Upper lobe of left lung (tissue), 6 donors: ENCODE measurements around the gene MAMDC4. TPM values are rescaled to one million over a fixed set of nuclear protein-coding genes. Genes with fewer than 3 reads are reported as not detected.

ENCODE experiments used
- ATAC-seq, 2 donors: fragments of 200-7000 bp; cut with Tn5 transposase; one replicate each; pipeline ENCODE4 v1.9.1; 2022; ENCODE audit warnings: mild to moderate bottlenecking in 2 of 2, moderate library complexity in 2 of 2; ENCODE audit not compliant: low FRiP score in 2 of 2
- DNase-seq, 2 donors: peaks; one replicate each; pipeline ENCODE4 v3.0.0-alpha.2; 2019 to 2020
- H3K27ac ChIP-seq, 4 donors: fragments of 200-600 bp; sonication (generic); one replicate each; pipeline ENCODE4 v1.5.1; 2016 to 2019
- H3K27me3 ChIP-seq, 4 donors: fragments of 200-600 bp; sonication (generic); one replicate each; pipeline ENCODE4 v1.5.1; 2017 to 2019
- H3K36me3 ChIP-seq, 4 donors: fragments of 200-600 bp; sonication (generic); one replicate each; pipeline ENCODE4 v1.5.1; 2016 to 2019
- H3K4me1 ChIP-seq, 4 donors: fragments of 200-600 bp; sonication (generic); one replicate each; pipeline ENCODE4 v1.5.1; 2018 to 2019
- H3K4me3 ChIP-seq, 4 donors: fragments of 200-600 bp; sonication (generic); one replicate each; pipeline ENCODE4 v1.5.1; 2017 to 2019; ENCODE audit warnings: mild to moderate bottlenecking in 2 of 4, moderate library complexity in 1 of 4
- H3K9me3 ChIP-seq, 4 donors: fragments of 200-600 bp; sonication (generic); one replicate each; pipeline ENCODE4 v1.5.1; 2018 to 2019
- CTCF ChIP-seq, 6 experiments: fragments of 450-650 bp in 4 of 6; fragments of 200-600 bp in 2 of 6; sonication (generic) in 2 of 6; IDR thresholded peaks; one replicate each; pipeline ENCODE4 v1.5.1; 2016 to 2019; ENCODE audit warnings: antibody characterized with exemption in 6 of 6
- EP300 ChIP-seq, 4 donors: sonication (generic); formaldehyde crosslinking; IDR thresholded peaks; one replicate each; pipeline ENCODE4 v1.5.1; 2017; ENCODE audit warnings: antibody characterized with exemption in 4 of 4, control low read depth in 2 of 4
- POLR2A ChIP-seq, 4 donors: fragments of 450-650 bp; IDR thresholded peaks; one replicate each; pipeline ENCODE4 v1.5.1; 2016 to 2017; ENCODE audit warnings: antibody characterized with exemption in 4 of 4, mild to moderate bottlenecking in 2 of 4
- POLR2AphosphoS5 ChIP-seq, 2 donors: sonication (generic); formaldehyde crosslinking; IDR thresholded peaks; one replicate each; pipeline ENCODE4 v1.5.1; 2017; ENCODE audit warnings: antibody characterized with exemption in 2 of 2
- WGBS, 2 donors: methylation state at CpG; one replicate each; pipeline ENCODE4 v1.1.5; 2017 to 2018; 5-methylcytosine and 5-hydroxymethylcytosine counted together
- total RNA-seq, 6 donors: library from RNA; depleted of rRNA in 4 of 6; stranded (reverse); fragments of >200 nt in 4 of 6; gene quantifications; one replicate each; pipeline versions ENCODE4 v1.1.0 to v1.2.1, GENCODE V29; 2016 to 2021
- donor health status: DM: no; HTN: no; CAD: no; lungs with moderate emphysema.
- donor health status: DM: no; HTN: yes; CAD: no; lungs with severe emphysema.

Gene MAMDC4
- total RNA-seq, 6 donors from 2014 or later = 2.1 to 18.9 (median 11.0) TPM

DNA sequence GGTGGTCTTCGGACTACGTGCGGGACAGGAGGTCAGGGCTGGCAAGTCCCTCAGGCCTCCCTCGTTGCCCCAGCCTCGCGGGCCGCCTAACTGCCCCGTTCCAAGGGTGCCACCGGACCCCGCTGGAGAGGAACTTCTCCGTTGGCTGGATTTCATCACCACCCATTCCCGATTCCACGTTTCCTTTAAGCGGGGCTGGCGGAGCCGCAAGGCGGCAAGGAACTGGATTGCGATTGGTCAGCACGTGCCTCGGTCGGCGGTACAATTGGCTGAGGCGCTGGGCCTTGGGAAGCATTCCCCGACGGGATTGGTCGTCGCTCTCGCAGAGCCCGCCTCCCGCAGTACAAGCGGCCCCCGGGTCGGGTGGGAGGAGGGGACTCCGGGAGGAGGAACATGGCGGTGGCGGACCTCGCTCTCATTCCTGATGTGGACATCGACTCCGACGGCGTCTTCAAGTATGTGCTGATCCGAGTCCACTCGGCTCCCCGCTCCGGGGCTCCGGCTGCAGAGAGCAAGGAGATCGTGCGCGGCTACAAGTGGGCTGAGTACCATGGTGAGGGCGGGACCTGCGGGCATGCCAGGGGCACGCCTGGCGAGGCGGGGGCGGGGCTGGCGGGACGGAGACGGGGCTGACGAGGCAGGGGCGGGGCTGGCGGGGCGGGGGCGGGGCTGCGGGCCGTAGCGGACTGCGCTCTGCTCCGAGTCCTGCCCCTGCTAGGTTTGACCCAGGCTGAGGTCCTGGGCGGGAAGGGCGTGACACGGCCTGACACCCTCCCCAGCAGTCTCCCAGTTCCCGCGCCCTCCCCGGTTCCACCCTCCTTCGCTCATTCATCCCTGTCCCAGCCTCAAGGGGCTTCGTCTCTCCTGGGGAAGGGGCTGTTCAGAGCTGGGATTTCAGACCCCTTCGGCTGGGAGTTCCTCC, 2.8 kb upstream of the MAMDC4 start, which contains the start of gene PHPT1:
Gene PHPT1, plus strand, starts transcription at position 372 of the 922 bp plus-strand sequence. Its CDS starts 22 bp downstream, at position 394.
- Histone ChIP-seq H3K36me3 (peaks cover 0 to 14% (median 8%) of the 10 kb centered on the region in 4 donors), H3K27ac (peak within 1 kb of the TSS; percentile 78 to 89 (median 88)), H3K27me3 (peaks cover 0 to 32% (median 28%) of the 10 kb centered on the region in 4 donors), H3K4me1 (peaks cover 39 to 60% (median 43%) of the 10 kb centered on the region in 4 donors), H3K9me3 (no peaks in the 10 kb centered on the region), H3K4me3 (peak within 1 kb of the TSS; percentile 56 to 94 (median 76))
- TF ChIP-seq CTCF (IDR thresholded peaks at IDR 0.05) = peak in 2 of 6 experiments; percentile 6 to 9
- TF ChIP-seq EP300 (IDR thresholded peaks at IDR 0.05) = no peak
- peak; percentile 87 to 89 for TF ChIP-seq POLR2AphosphoS5 (IDR thresholded peaks at IDR 0.05)
- peak in 3 of 4 donors; percentile 49 to 93 (median 64) for TF ChIP-seq POLR2A (IDR thresholded peaks at IDR 0.05)
- peak; percentile 98 for DNase-seq
- 0 to 1% methylated on average over 28 to 44 of the region's 77 CpGs for WGBS, 2 donors
- peak; percentile 93 to 97 for ATAC-seq

DNA sequence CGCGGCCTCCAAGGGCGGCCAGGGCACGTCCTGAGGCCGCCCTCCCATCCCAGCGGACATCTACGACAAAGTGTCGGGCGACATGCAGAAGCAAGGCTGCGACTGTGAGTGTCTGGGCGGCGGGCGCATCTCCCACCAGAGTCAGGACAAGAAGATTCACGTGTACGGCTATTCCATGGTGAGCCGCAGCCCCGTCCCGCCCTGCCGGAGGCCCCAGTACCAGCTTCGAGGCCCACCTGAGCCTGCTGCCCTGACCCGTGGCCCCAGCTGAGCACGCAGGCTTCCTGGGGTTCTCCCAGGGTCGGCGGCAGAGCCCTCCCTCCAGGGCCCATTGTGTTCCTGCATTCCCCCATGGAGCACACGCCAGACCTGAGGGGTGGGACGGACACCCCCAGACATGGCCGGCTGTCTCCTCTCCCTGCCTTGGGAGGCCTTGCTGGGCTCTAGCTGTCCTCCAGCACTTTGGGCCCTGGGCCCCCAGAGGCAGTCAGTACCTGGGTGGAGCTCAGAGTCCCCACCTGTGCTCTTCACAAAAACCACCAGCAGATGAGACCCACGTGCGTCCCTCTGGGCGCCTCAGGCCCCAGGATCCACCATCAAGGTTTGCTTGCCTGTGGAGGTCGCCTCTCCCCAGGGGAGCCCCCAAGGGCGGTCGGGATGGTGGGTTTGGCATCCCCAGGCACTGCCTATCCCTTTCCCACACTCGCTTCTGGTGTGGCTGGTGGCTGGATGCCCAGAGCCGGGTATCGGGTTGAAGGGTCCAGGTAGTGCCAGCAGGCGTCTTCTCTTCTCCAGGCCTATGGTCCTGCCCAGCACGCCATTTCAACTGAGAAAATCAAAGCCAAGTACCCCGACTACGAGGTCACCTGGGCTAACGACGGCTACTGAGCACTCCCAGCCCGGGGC, 1.9 kb upstream of the MAMDC4 start:
- ATAC-seq = no peak
- peaks cover 34 to 52% (median 40%) of the 10 kb centered on the region in 4 donors for H3K4me1 ChIP-seq
- peaks cover 0 to 14% (median 8%) of the 10 kb centered on the region in 4 donors for H3K36me3 ChIP-seq
- WGBS, 2 donors = 55 to 57% methylated on average over 16 to 43 of the region's 43 CpGs
- H3K27me3 ChIP-seq = peaks cover 0 to 27% (median 23%) of the 10 kb centered on the region in 4 donors
- peak overlapping the region; percentile 1 to 88 (median 60) for H3K4me3 ChIP-seq
- peak in 1 of 2 donors; percentile 86 for DNase-seq
- H3K9me3 ChIP-seq = no peaks in the 10 kb centered on the region
- peak overlapping the region in 3 of 4 donors; percentile 87 to 89 (median 88) for H3K27ac ChIP-seq
- no peak for TF ChIP-seq EP300 (IDR thresholded peaks at IDR 0.05)
- TF ChIP-seq POLR2A (IDR thresholded peaks at IDR 0.05) = no peak
- TF ChIP-seq POLR2AphosphoS5 (IDR thresholded peaks at IDR 0.05) = no peak
- TF ChIP-seq CTCF (IDR thresholded peaks at IDR 0.05) = no peak

GRCh38 chr9:136850866-136851775, 1.0 kb upstream of the MAMDC4 start:
- Histone ChIP-seq H3K36me3 (peaks cover 0 to 14% (median 8%) of the 10 kb centered on the region in 4 donors), H3K27me3 (peaks cover 0 to 19% (median 14%) of the 10 kb centered on the region in 4 donors), H3K9me3 (no peaks in the 10 kb centered on the region), H3K27ac (no peak overlapping the region), H3K4me1 (peaks cover 31 to 43% (median 36%) of the 10 kb centered on the region in 4 donors), H3K4me3 (no peak overlapping the region)
- TF ChIP-seq CTCF (IDR thresholded peaks at IDR 0.05) (no peak), EP300 (IDR thresholded peaks at IDR 0.05) (no peak), POLR2AphosphoS5 (IDR thresholded peaks at IDR 0.05) (no peak), POLR2A (IDR thresholded peaks at IDR 0.05) (no peak)
- peak in 1 of 2 donors; percentile 61 for DNase-seq
- 87 to 92% methylated on average over 11 to 19 of the region's 23 CpGs for WGBS, 2 donors
- no peak for ATAC-seq
